GM15510 (cell line): ENCODE data around the gene INPPL1.

Experiments
- POLR2A ChIP-seq: IDR thresholded peaks from 3 replicates; pipeline ENCODE4 v1.6.1; 2011; ENCODE audit warnings: borderline replicate concordance; ENCODE audit not compliant: insufficient read length; ENCODE audit errors: extremely low read depth

INPPL1 gene

GRCh38 chr11:72228229-72228843, 3.8 kb downstream of the INPPL1 start:
- no peak for TF ChIP-seq POLR2A

GRCh38 chr11:72228844-72229231, 4.3 kb downstream of the INPPL1 start:
- no peak for TF ChIP-seq POLR2A

- TF ChIP-seq POLR2A: no peak
These were observed 4.9 kb downstream of the INPPL1 start for GRCh38 chr11:72229336-72229924.

GRCh38 chr11:72229925-72230763, 5.6 kb downstream of the INPPL1 start:
- no peak for TF ChIP-seq POLR2A

GRCh38 chr11:72230764-72231365, 6.3 kb downstream of the INPPL1 start:
- TF ChIP-seq POLR2A: no peak

- TF ChIP-seq POLR2A: no peak
These were observed 7.1 kb downstream of the INPPL1 start for GRCh38 chr11:72231396-72232259.

- no peak for TF ChIP-seq POLR2A
These were observed 7.9 kb downstream of the INPPL1 start for GRCh38 chr11:72232260-72233055.

- TF ChIP-seq POLR2A: no peak
These were observed 8.6 kb downstream of the INPPL1 start for GRCh38 chr11:72233056-72233772.

GRCh38 chr11:72233773-72234513, 9.4 kb downstream of the INPPL1 start:
- TF ChIP-seq POLR2A: no peak

GRCh38 chr11:72234514-72234830, 9.9 kb downstream of the INPPL1 start:
- TF ChIP-seq POLR2A: no peak

- no peak for TF ChIP-seq POLR2A
These were observed 10.4 kb downstream of the INPPL1 start for GRCh38 chr11:72234920-72235319.

- TF ChIP-seq POLR2A: no peak
These were observed 10.9 kb downstream of the INPPL1 start for GRCh38 chr11:72235351-72236057.

GRCh38 chr11:72236083-72236697, 11.6 kb downstream of the INPPL1 start:
- TF ChIP-seq POLR2A: no peak
